Activated CD4-positive, alpha-beta T cell treated with anti-CD3 and anti-CD28 coated beads, Interleukin-2, amount 10 ng/mL, durations not matched to agents 24 days and 14 days (primary cell): ENCODE measurements around the gene JMJD1C. TPM values are rescaled to one million over a fixed set of nuclear protein-coding genes. Genes with fewer than 3 reads are reported as not detected.

Source experiments
- DNase-seq: peaks from one replicate; pipeline ENCODE4 v3.0.0; 2022
- H3K27ac Mint-ChIP-seq: one replicate; pipeline ENCODE4 v1.8.0; 2022; ENCODE audit warnings: mild to moderate bottlenecking, mixed read lengths
- H3K27me3 Mint-ChIP-seq: one replicate; pipeline ENCODE4 v1.8.0; 2022; ENCODE audit warnings: mixed read lengths
- H3K36me3 Mint-ChIP-seq: one replicate; pipeline ENCODE4 v1.8.0; 2022; ENCODE audit warnings: low read depth, mild to moderate bottlenecking, mixed read lengths
- H3K4me1 Mint-ChIP-seq: one replicate; pipeline ENCODE4 v1.8.0; 2021; ENCODE audit warnings: mixed read lengths
- H3K4me3 Mint-ChIP-seq: one replicate; pipeline ENCODE4 v1.8.0; 2022; ENCODE audit warnings: mild to moderate bottlenecking, moderate library complexity, mixed read lengths
- H3K9me3 Mint-ChIP-seq: one replicate; pipeline ENCODE4 v1.8.0; 2021; ENCODE audit warnings: mixed read lengths
- intact Hi-C: fragments of 100-400 bp; cut with micrococcal nuclease; formaldehyde crosslinking; loops from one replicate; pipeline ENCODE4 v1.15.1; 2023
- total RNA-seq: library from RNA; stranded (reverse); gene quantifications from 2 replicates; pipeline ENCODE4 v1.2.3, GENCODE V29; 2022

Gene JMJD1C
- total RNA-seq, 1 donor from 2014 or later, result 41.7 TPM

DNA sequence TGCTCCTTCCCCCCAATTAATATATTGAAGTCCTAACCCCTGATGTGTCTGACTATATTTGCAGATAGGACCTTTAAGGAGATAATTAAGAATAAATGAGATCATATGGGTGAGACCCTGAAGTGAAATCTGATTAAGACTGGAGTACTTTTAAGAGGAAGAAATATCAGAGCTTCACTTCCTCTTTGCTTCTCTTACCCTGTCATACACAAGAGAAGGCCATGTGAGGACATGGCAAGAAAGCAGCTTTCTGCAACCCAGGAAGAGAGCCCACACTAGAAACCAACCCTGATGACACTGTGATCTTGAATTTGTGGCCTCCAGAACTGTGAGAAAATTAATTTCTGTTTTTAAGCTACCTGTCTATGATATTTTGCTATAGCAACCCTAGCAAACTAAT lies 44.2 kb downstream of the JMJD1C start:
- Mint-ChIP-seq H3K36me3 (no peaks in the 10 kb centered on the region), H3K4me3 (no peak overlapping the region), H3K9me3 (no peaks in the 10 kb centered on the region), H3K27me3 (no peaks in the 10 kb centered on the region), H3K27ac (peak overlapping the region; percentile 21), H3K4me1 (peaks cover 11% of the 10 kb centered on the region)
- intact Hi-C loops, result no loop called here
- DNase-seq, result peak; percentile 61

- H3K4me3 Mint-ChIP-seq, result no peak overlapping the region
- H3K27ac Mint-ChIP-seq, result no peak overlapping the region
- intact Hi-C loops, result no loop called here
- no peaks in the 10 kb centered on the region for H3K36me3 Mint-ChIP-seq
- H3K9me3 Mint-ChIP-seq, result no peaks in the 10 kb centered on the region
- peaks cover 11% of the 10 kb centered on the region for H3K4me1 Mint-ChIP-seq
- no peak for DNase-seq
- no peaks in the 10 kb centered on the region for H3K27me3 Mint-ChIP-seq
Measured at GRCh38 chr10:63416376-63416775, 49.4 kb downstream of the JMJD1C start.

- intact Hi-C loops, result no loop called here
- DNase-seq, result no peak
- H3K27ac Mint-ChIP-seq, result no peak overlapping the region
Measured at GRCh38 chr10:63415640-63416244, 50.0 kb downstream of the JMJD1C start.

GRCh38 chr10:63414481-63415260 lies 51.1 kb downstream of the JMJD1C start:
- Mint-ChIP-seq H3K36me3 (no peaks in the 10 kb centered on the region), H3K27me3 (no peaks in the 10 kb centered on the region), H3K27ac (no peak overlapping the region), H3K4me3 (no peak overlapping the region), H3K4me1 (peaks cover 11% of the 10 kb centered on the region), H3K9me3 (no peaks in the 10 kb centered on the region)
- intact Hi-C loops, result no loop called here
- no peak for DNase-seq

More at GRCh38 chr10:63415640-63416244, 50.0 kb downstream of the JMJD1C start:
- no peak overlapping the region for H3K4me3 Mint-ChIP-seq
- H3K36me3 Mint-ChIP-seq, result no peaks in the 10 kb centered on the region
- H3K4me1 Mint-ChIP-seq, result peaks cover 8% of the 10 kb centered on the region
- H3K27me3 Mint-ChIP-seq, result no peaks in the 10 kb centered on the region
- no peaks in the 10 kb centered on the region for H3K9me3 Mint-ChIP-seq

DNA sequence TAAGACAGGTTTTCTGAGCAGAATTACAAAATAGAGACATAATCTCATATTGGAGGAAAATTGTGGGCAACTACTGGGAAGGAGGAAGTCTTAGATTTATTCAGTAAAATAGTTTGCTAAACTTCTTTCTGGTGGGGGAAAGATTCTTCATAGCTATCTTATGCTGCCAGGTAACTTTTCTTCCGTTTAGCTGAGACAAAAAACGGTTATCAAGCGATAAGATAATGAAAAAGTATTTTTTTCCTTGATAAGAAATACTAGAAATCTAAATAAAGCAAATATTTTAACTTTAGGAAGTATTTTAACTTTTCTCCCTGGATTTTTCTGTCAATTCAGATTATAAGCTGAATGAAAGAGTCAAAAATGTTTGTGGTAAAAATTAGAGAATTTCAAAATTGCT lies 52.3 kb downstream of the JMJD1C start:
- H3K27me3 Mint-ChIP-seq, result no peaks in the 10 kb centered on the region

DNA sequence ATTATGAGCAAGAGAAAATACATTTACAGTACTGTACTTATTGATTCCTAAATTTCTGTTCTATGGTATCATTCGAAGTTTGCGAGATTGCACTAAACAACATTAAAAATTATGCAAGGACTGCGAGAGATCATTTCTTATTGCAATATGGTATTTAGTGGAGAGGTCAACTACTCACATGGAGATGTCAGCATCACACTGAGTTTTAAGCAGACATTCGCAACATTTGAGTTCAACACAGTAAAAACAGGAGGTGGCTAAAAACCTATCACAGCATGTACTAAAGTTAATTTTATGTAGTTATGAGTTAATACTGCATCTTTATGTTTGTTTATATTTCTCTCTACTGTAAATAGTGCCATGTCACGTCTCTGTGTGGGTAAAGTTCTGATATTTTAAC lies 53.5 kb downstream of the JMJD1C start:
- H3K4me3 Mint-ChIP-seq, result no peak overlapping the region
- H3K36me3 Mint-ChIP-seq, result peaks cover 4% of the 10 kb centered on the region
- H3K4me1 Mint-ChIP-seq, result peaks cover 16% of the 10 kb centered on the region
- intact Hi-C loops, result no loop called here
- no peaks in the 10 kb centered on the region for H3K9me3 Mint-ChIP-seq
- H3K27ac Mint-ChIP-seq, result no peak overlapping the region
- no peaks in the 10 kb centered on the region for H3K27me3 Mint-ChIP-seq
- DNase-seq, result no peak

More for the DNA sequence above, 52.3 kb downstream of the JMJD1C start:
- H3K4me1 Mint-ChIP-seq, result peaks cover 14% of the 10 kb centered on the region
- peaks cover 2% of the 10 kb centered on the region for H3K36me3 Mint-ChIP-seq
- H3K4me3 Mint-ChIP-seq, result no peak overlapping the region
- intact Hi-C loops, result no loop called here
- DNase-seq, result no peak
- H3K9me3 Mint-ChIP-seq, result no peaks in the 10 kb centered on the region
- H3K27ac Mint-ChIP-seq, result no peak overlapping the region

- H3K4me1 Mint-ChIP-seq, result peaks cover 14% of the 10 kb centered on the region
- no peaks in the 10 kb centered on the region for H3K27me3 Mint-ChIP-seq
- peaks cover 4% of the 10 kb centered on the region for H3K36me3 Mint-ChIP-seq
- no peak overlapping the region for H3K27ac Mint-ChIP-seq
- intact Hi-C loops, result no loop called here
- no peak for DNase-seq
- no peaks in the 10 kb centered on the region for H3K9me3 Mint-ChIP-seq
- H3K4me3 Mint-ChIP-seq, result no peak overlapping the region
Measured at GRCh38 chr10:63410633-63411032, 55.1 kb downstream of the JMJD1C start.

- Mint-ChIP-seq H3K36me3 (peaks cover 4% of the 10 kb centered on the region), H3K4me1 (peaks cover 11% of the 10 kb centered on the region), H3K27me3 (no peaks in the 10 kb centered on the region), H3K27ac (no peak overlapping the region), H3K9me3 (no peaks in the 10 kb centered on the region), H3K4me3 (no peak overlapping the region)
- intact Hi-C loops, result no loop called here
- DNase-seq, result no peak
Measured at GRCh38 chr10:63409465-63410027, 56.2 kb downstream of the JMJD1C start.

DNA sequence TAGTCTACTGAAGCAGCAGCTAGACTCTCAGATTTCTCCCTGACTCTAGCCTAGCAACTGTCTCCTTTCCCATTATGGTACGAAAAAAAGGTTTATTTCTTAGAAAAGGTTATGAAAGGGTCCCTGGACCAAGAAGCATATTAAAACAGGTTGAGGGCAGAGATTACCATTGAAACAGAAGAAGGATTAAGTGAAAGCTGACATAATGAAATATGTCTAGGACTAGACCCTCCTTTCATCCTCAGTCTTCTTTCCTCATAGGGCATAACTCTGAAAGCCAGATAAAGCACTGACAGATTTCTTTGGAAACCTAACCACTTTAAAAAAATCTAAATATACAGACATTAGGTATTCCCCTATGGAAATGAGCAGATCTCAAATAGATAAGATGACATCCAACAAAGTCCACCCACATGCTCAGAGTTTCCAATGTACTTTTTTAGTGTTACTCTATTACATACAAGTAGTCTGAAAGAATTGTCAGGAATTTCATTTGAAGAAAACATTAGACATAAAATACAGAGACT lies 58.6 kb downstream of the JMJD1C start:
- intact Hi-C loops, result no loop called here
- peaks cover 11% of the 10 kb centered on the region for H3K4me1 Mint-ChIP-seq
- no peaks in the 10 kb centered on the region for H3K27me3 Mint-ChIP-seq
- H3K4me3 Mint-ChIP-seq, result no peak overlapping the region
- no peaks in the 10 kb centered on the region for H3K9me3 Mint-ChIP-seq
- no peak for DNase-seq
- H3K36me3 Mint-ChIP-seq, result peaks cover 4% of the 10 kb centered on the region
- H3K27ac Mint-ChIP-seq, result no peak overlapping the region

DNA sequence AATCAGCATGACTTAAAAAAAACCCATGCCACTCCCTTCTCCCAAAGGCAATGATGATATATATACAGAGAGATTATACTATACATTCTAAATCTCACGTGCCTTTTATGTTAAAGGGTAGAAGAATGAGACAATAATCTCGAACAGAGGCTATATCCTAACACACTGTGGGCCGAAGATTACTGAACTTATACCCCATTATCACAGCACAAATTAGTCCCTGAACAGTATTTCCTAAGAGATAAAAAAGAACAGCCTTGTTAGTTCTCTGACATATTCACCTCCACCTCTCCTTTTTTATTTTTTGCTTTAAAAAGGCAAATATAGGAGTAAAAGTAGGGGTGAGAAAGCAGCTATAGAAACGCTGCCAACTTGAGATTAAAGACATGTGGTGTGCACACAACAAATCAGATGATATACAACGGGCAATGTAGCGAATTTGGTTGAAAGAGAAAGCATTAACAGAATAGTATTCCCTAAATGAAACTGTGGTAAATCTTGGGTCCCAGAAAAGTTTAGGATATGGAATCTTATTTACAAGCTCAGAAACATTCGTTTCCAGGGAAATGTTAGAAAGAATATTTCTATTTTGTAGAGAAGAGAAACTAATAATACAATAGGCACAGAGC lies 69.5 kb downstream of the JMJD1C start:
- H3K4me3 Mint-ChIP-seq, result no peak overlapping the region
- H3K9me3 Mint-ChIP-seq, result no peaks in the 10 kb centered on the region
- H3K27ac Mint-ChIP-seq, result no peak overlapping the region
- H3K27me3 Mint-ChIP-seq, result no peaks in the 10 kb centered on the region
- intact Hi-C loops, result no loop called here
- DNase-seq, result no peak
- peaks cover 8% of the 10 kb centered on the region for H3K36me3 Mint-ChIP-seq
- peaks cover 13% of the 10 kb centered on the region for H3K4me1 Mint-ChIP-seq

GRCh38 chr10:63393050-63393449 lies 72.7 kb downstream of the JMJD1C start:
- no peak overlapping the region for H3K27ac Mint-ChIP-seq
- DNase-seq, result no peak
- H3K9me3 Mint-ChIP-seq, result peaks cover 8% of the 10 kb centered on the region
- H3K4me3 Mint-ChIP-seq, result no peak overlapping the region
- intact Hi-C loops, result no loop called here
- peaks cover 30% of the 10 kb centered on the region for H3K4me1 Mint-ChIP-seq
- no peaks in the 10 kb centered on the region for H3K27me3 Mint-ChIP-seq
- peaks cover 11% of the 10 kb centered on the region for H3K36me3 Mint-ChIP-seq

- Mint-ChIP-seq H3K27ac (no peak overlapping the region), H3K36me3 (peaks cover 11% of the 10 kb centered on the region), H3K9me3 (peaks cover 8% of the 10 kb centered on the region), H3K27me3 (no peaks in the 10 kb centered on the region), H3K4me3 (no peak overlapping the region), H3K4me1 (peaks cover 35% of the 10 kb centered on the region)
- no peak for DNase-seq
- intact Hi-C loops, result no loop called here
Measured at GRCh38 chr10:63392224-63392623, 73.6 kb downstream of the JMJD1C start.

GRCh38 chr10:63391812-63392211 lies 74.0 kb downstream of the JMJD1C start:
- Mint-ChIP-seq H3K4me3 (no peak overlapping the region), H3K4me1 (peaks cover 39% of the 10 kb centered on the region), H3K9me3 (peaks cover 11% of the 10 kb centered on the region), H3K27me3 (no peaks in the 10 kb centered on the region), H3K27ac (no peak overlapping the region), H3K36me3 (peaks cover 13% of the 10 kb centered on the region)
- intact Hi-C loops, result no loop called here
- no peak for DNase-seq

GRCh38 chr10:63390521-63390920 lies 75.3 kb downstream of the JMJD1C start:
- no peak for DNase-seq
- peaks cover 45% of the 10 kb centered on the region for H3K4me1 Mint-ChIP-seq
- H3K27ac Mint-ChIP-seq, result no peak overlapping the region
- H3K27me3 Mint-ChIP-seq, result no peaks in the 10 kb centered on the region
- H3K9me3 Mint-ChIP-seq, result peaks cover 14% of the 10 kb centered on the region
- peaks cover 13% of the 10 kb centered on the region for H3K36me3 Mint-ChIP-seq
- intact Hi-C loops, result no loop called here
- no peak overlapping the region for H3K4me3 Mint-ChIP-seq
